HFFc6 (cell line): ENCODE data around the gene ANGPTL4. TPM values are rescaled to one million over a fixed set of nuclear protein-coding genes. Genes with fewer than 3 reads are reported as not detected.

Experiments used
- DNase-seq: peaks from one replicate; pipeline ENCODE4 v3.0.0-alpha.2; 2018
- H3K27ac Mint-ChIP-seq: 2 replicates; pipeline ENCODE4 v1.8.0; 2020; ENCODE audit warnings: mild to moderate bottlenecking, mixed read lengths
- H3K27me3 Mint-ChIP-seq: 2 replicates; pipeline ENCODE4 v1.8.0; 2021; ENCODE audit warnings: mild to moderate bottlenecking, moderate library complexity, mixed read lengths; ENCODE audit not compliant: insufficient read depth
- H3K36me3 Mint-ChIP-seq: 2 replicates; pipeline ENCODE4 v1.8.0; 2021; ENCODE audit warnings: low read depth, mixed read lengths
- H3K4me1 Mint-ChIP-seq: 2 replicates; pipeline ENCODE4 v1.8.0; 2020; ENCODE audit warnings: low read depth, mixed read lengths
- H3K4me3 Mint-ChIP-seq: 2 replicates; pipeline ENCODE4 v1.8.0; 2020; ENCODE audit warnings: mild to moderate bottlenecking, moderate library complexity, mixed read lengths
- H3K9me3 Mint-ChIP-seq: 2 replicates; pipeline ENCODE4 v1.8.0; 2020; ENCODE audit warnings: mild to moderate bottlenecking, mixed read lengths
- total RNA-seq, 6 experiments: library from RNA; stranded (reverse); fragmentation: NEBNext Ultra II Directional; extraction: Animal tissue kit (Norgen Biotek cat#: 25700); gene quantifications; 2 replicates in 1 of 6; 3 replicates in 5 of 6; pipeline ENCODE4 v1.2.3, GENCODE V29; 2021
- TF ChIP-seq, protein P1 (sequence below): fragments of 200-600 bp; sonication (generic); IDR thresholded peaks from 2 replicates; pipeline ENCODE4 v1.5.0; 2021; ENCODE audit warnings: antibody characterized with exemption, mild to moderate bottlenecking

Gene ANGPTL4
- total RNA-seq, 6 experiments from 2014 or later: 1.5 to 9.8 (median 2.0) TPM

DNA sequence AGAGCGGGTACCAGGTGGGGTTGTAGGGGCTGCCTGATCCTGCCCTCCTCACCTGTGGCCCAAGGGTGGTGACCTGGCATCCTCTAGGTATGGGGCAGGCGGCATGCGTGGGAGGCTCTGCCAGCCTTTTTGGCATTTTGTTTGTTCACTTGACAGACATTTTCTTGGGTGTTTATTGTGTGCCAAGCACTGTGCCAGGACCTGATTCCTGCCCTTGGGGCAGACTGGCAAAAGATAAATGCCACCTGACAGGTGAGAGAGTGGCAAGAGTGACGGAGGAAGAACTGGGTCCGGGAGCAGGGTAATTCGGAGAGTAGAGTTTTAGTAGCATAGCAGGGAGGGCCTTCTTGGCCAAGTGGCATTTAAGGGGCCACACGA is 32.2 kb downstream of the ANGPTL4 start:
- TF ChIP-seq, protein P1, sequence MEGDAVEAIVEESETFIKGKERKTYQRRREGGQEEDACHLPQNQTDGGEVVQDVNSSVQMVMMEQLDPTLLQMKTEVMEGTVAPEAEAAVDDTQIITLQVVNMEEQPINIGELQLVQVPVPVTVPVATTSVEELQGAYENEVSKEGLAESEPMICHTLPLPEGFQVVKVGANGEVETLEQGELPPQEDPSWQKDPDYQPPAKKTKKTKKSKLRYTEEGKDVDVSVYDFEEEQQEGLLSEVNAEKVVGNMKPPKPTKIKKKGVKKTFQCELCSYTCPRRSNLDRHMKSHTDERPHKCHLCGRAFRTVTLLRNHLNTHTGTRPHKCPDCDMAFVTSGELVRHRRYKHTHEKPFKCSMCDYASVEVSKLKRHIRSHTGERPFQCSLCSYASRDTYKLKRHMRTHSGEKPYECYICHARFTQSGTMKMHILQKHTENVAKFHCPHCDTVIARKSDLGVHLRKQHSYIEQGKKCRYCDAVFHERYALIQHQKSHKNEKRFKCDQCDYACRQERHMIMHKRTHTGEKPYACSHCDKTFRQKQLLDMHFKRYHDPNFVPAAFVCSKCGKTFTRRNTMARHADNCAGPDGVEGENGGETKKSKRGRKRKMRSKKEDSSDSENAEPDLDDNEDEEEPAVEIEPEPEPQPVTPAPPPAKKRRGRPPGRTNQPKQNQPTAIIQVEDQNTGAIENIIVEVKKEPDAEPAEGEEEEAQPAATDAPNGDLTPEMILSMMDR: no peak
- no peaks in the 10 kb centered on the region; the same call in 1 of the 2 replicates for H3K36me3 Mint-ChIP-seq
- H3K4me3 Mint-ChIP-seq: no peak overlapping the region
- no peak for DNase-seq
- no peak overlapping the region for H3K27ac Mint-ChIP-seq
- H3K27me3 Mint-ChIP-seq: peaks cover 4% of the 10 kb centered on the region; the same call in 1 of the 2 replicates
- no peaks in the 10 kb centered on the region for H3K9me3 Mint-ChIP-seq
- peaks cover 38% of the 10 kb centered on the region for H3K4me1 Mint-ChIP-seq

DNA sequence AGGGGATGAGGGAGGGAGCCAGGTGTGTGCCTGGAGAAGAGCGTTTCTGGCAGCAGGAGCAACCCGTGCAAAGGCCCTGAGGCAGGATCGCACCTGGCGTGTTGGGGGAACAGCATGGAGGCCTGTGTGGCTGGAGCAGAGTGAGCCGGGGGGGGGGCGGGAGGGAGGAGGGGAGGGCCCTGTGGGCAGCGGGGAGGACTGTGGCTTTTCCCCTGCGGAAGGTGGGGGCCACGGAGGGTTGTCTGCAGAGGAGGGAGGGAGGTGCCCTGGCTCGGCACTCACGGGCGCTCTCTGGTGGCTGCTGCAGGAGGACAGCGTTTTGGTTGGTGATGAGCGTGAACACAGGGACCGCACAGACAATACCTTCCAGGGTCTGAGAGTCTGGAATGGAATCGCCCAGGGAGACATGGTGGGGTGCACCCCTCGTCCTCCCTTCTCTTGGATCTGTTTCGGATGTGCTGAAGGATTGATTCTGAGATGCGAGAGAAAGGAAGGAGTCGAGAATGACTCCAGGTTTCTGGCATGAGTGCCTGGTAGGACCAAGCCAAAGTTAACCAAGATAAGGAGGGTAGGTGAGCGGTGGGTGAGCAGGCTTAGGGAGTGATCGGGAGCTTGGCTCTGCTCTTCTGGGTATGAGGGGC is 32.7 kb downstream of the ANGPTL4 start:
- Mint-ChIP-seq H3K9me3 (no peaks in the 10 kb centered on the region), H3K27me3 (peaks cover 4% of the 10 kb centered on the region; the same call in 1 of the 2 replicates), H3K4me1 (peaks cover 38% of the 10 kb centered on the region), H3K27ac (no peak overlapping the region), H3K4me3 (no peak overlapping the region; the same call in 1 of the 2 replicates), H3K36me3 (no peaks in the 10 kb centered on the region; the same call in 1 of the 2 replicates)
- DNase-seq: peak; percentile 30
- TF ChIP-seq, protein P1: peak; percentile 76

DNA sequence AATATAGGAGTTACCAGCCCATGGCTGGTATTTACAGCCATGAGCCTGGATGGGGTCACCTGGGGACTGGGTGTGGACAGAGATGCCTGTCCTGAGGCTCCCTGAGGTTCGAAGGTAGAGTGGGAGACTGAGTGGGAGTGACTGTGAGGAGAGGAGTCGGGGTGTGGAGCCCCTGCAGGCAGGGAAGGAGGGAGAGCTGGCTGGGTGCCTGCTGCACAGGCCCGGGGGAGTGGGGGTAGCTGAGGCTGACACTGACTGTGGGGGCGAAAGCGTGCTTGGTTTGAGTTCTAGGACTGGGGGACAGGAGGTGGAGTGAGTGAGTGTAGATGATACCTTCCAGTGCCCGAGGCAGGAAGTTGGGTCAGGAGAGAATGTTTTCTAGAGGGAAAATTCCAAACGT is 33.3 kb downstream of the ANGPTL4 start:
- no peak overlapping the region; the same call in 1 of the 2 replicates for H3K4me3 Mint-ChIP-seq
- TF ChIP-seq, protein P1: no peak
- H3K36me3 Mint-ChIP-seq: no peaks in the 10 kb centered on the region; the same call in 1 of the 2 replicates

DNA sequence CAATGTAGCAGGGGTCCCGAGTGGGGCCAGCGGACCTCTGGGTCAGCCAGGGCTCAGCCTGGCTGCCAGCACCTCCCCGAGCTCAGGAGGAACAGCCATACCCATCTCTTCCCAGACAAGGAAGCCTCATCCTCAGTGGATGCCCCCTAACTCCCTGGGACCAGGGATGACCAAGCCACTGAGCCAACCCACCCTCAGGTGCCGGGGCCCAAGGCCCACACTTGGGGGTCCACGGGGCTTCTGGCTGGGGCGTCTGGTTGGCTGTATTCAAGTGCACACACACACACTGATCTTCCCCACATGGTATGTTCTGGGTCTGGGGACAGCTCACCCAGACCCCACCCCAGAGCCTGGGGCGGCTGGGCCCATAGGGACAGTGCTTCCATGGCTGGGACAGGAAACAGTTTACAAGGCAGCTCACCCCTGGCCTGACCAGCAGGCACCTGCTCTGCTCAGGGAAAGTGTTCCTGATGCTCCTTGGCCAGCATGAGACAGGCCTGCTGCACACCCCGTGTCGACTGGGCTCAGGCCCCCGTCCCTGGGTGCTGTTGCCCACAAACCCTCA is 33.9 kb downstream of the ANGPTL4 start:
- H3K27me3 Mint-ChIP-seq: peaks cover 4% of the 10 kb centered on the region

More for the DNA sequence above, 33.3 kb downstream of the ANGPTL4 start:
- Mint-ChIP-seq H3K27me3 (peaks cover 4% of the 10 kb centered on the region), H3K27ac (peak overlapping the region; percentile 19; the same call in 1 of the 2 replicates), H3K9me3 (no peaks in the 10 kb centered on the region), H3K4me1 (peaks cover 38% of the 10 kb centered on the region)
- DNase-seq: no peak

DNA sequence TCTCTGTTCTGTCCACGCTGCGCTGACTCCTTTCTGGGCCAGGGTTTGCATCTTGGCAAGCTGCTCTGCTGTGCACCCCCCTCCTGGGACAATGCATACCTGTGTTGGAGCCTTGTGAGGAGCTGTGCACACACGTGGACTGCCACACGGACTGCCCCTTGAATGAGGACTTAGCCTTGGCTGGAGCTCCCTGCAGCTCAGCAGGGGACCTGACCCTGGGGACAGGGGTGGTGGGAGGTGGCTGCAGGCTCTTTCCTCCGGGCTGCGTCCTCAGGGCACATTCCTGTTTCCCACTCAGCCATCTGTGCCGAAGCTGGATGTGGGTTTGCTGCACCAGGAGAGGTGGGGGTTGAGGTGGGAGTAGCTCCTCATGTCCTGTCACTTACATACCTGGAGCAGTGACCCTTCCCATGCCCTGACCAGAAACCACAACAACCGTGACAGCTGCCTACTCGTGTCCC is 34.4 kb downstream of the ANGPTL4 start:
- H3K9me3 Mint-ChIP-seq: no peaks in the 10 kb centered on the region
- peaks cover 33% of the 10 kb centered on the region for H3K4me1 Mint-ChIP-seq
- DNase-seq: no peak
- H3K27ac Mint-ChIP-seq: no peak overlapping the region
- H3K27me3 Mint-ChIP-seq: peaks cover 4% of the 10 kb centered on the region
- H3K36me3 Mint-ChIP-seq: no peaks in the 10 kb centered on the region; the same call in 1 of the 2 replicates
- no peak overlapping the region for H3K4me3 Mint-ChIP-seq
- TF ChIP-seq, protein P1: no peak

More for the DNA sequence above, 33.9 kb downstream of the ANGPTL4 start:
- TF ChIP-seq, protein P1: no peak
- Mint-ChIP-seq H3K27ac (no peak overlapping the region), H3K4me3 (no peak overlapping the region), H3K9me3 (no peaks in the 10 kb centered on the region), H3K4me1 (peaks cover 37% of the 10 kb centered on the region), H3K36me3 (no peaks in the 10 kb centered on the region; the same call in 1 of the 2 replicates)
- DNase-seq: no peak
